Fibroblast of skin of back (primary cell): ENCODE data around the gene RFTN2. TPM values are rescaled to one million over a fixed set of nuclear protein-coding genes. Genes with fewer than 3 reads are reported as not detected.
"Not testable (repeated sequence)": the region's sequence is repeated elsewhere in the genome, so short reads cannot be mapped to it uniquely, and the experiment has no call there.

ENCODE experiments used
- DNase-seq: peaks from one replicate; pipeline ENCODE4 v3.0.0-alpha.2; 2013
- polyA plus RNA-seq, 2 experiments: library from polyadenylated mRNA; unstranded; fragments of 120-200 nt; gene quantifications; one replicate each; pipeline ENCODE4 v1.2.1, GENCODE V29; 2013; ENCODE audit not compliant: insufficient read length in 2 of 2

The RFTN2 gene
- polyA plus RNA-seq (2013, experiment 1 of 2; ENCODE audit: insufficient read length): 5.4 TPM
- 8.9 TPM for polyA plus RNA-seq (2013, experiment 2 of 2; ENCODE audit: insufficient read length)

- DNase-seq: peak; percentile 30
Measured at GRCh38 chr2:197675246-197675645, at the start of gene RFTN2. TSS of gene RFTN2 (minus strand) at chr2:197675587. CDS start at chr2:197675458, 129 bp downstream.

- no peak for DNase-seq
Measured at GRCh38 chr2:197717863-197718262, 42.5 kb upstream of the RFTN2 start.

GRCh38 chr2:197713271-197713670 is 37.9 kb upstream of the RFTN2 start:
- no peak for DNase-seq

GRCh38 chr2:197711578-197711977 is 36.2 kb upstream of the RFTN2 start:
- DNase-seq: peak; percentile 9

GRCh38 chr2:197710424-197711042 is 35.1 kb upstream of the RFTN2 start:
- no peak for DNase-seq

- DNase-seq: not testable (repeated sequence)
Measured at GRCh38 chr2:197709140-197709539, 33.8 kb upstream of the RFTN2 start.

GRCh38 chr2:197708331-197708730 is 32.9 kb upstream of the RFTN2 start:
- DNase-seq: peak; percentile 31

GRCh38 chr2:197707316-197708213 is 32.2 kb upstream of the RFTN2 start:
- DNase-seq: peak; percentile 53

- no peak for DNase-seq
Measured at GRCh38 chr2:197706839-197707207, 31.4 kb upstream of the RFTN2 start.

GRCh38 chr2:197705912-197706838 is 30.8 kb upstream of the RFTN2 start:
- DNase-seq: no peak

GRCh38 chr2:197705121-197705911 is 29.9 kb upstream of the RFTN2 start, which contains the start of gene MARS2:
TSS of gene MARS2 (plus strand) at chr2:197705369. CDS start at chr2:197705406, 37 bp downstream.
- peak; percentile 90 for DNase-seq

GRCh38 chr2:197704434-197705120 is 29.2 kb upstream of the RFTN2 start:
- no peak for DNase-seq

GRCh38 chr2:197700960-197701359 is 25.6 kb upstream of the RFTN2 start:
- no peak for DNase-seq

- DNase-seq: not testable (repeated sequence)
Measured at GRCh38 chr2:197699724-197700123, 24.3 kb upstream of the RFTN2 start.

- not testable (repeated sequence) for DNase-seq
Measured at GRCh38 chr2:197696571-197696970, 21.2 kb upstream of the RFTN2 start.

GRCh38 chr2:197695971-197696370 is 20.6 kb upstream of the RFTN2 start:
- DNase-seq: not testable (repeated sequence)

- DNase-seq: not testable (repeated sequence)
Measured at GRCh38 chr2:197695206-197695605, 19.8 kb upstream of the RFTN2 start.

GRCh38 chr2:197677483-197677882 is 2.1 kb upstream of the RFTN2 start:
- peak; percentile 68 for DNase-seq

GRCh38 chr2:197677056-197677455 is 1.7 kb upstream of the RFTN2 start:
- no peak for DNase-seq

GRCh38 chr2:197675711-197676188 is 363 bp upstream of the RFTN2 start:
- peak; percentile 75 for DNase-seq

GRCh38 chr2:197674591-197674990 is 796 bp downstream of the RFTN2 start:
- DNase-seq: peak; percentile 26
